ENCODE results near the gene TBC1D20. TPM values are rescaled to one million over a fixed set of nuclear protein-coding genes. Genes with fewer than 3 reads are reported as not detected.
"Not testable (repeated sequence)": the region's sequence is repeated elsewhere in the genome, so short reads cannot be mapped to it uniquely, and the experiment has no call there.

TBC1D20 gene
- total RNA-seq, 1 experiment from 2014 or later: 21.6 TPM

DNA sequence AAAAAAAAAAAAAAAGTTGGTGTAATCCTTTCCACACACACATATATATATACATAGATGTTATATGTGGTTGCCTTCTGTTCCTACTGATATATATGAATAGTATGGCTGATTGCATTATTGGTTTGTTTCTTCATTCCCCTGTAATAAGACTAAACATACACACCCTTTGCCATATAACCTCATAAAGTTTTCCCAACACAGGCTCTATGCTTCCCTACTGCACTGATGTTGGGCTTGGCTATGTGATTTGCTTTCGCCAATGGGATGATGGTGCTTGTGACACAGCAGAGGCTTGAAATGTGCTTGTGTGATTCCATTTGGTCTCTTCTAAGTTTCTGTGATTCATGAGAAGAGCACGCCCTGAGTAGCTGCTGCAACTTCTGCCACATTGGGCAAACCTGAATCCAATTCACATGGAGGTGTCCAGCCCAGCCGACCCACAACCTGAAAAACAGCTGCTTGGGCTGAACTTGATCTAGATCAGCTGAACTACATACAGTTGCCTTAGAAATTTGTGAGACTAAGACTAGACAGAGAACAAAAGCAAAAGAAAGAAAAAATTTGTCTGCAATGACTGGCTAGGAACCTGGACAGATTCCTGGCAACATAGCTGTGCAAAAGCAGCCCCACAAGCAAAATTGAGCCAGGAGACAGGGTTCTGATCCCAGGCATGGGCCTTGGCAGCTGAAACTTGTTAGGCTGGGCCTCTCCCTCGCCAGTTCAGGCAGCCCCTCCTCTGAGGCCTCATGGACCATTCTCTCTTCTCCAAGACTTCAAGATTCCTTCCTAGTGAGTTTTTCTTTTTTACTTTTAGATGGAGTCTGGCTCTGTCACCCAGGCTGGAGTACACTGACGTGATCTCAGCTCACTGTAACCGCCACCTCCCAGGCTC is 13.4 kb upstream of the TBC1D20 start:
- no peak for DNase-seq (ENCODE audit: low spot score)

DNA sequence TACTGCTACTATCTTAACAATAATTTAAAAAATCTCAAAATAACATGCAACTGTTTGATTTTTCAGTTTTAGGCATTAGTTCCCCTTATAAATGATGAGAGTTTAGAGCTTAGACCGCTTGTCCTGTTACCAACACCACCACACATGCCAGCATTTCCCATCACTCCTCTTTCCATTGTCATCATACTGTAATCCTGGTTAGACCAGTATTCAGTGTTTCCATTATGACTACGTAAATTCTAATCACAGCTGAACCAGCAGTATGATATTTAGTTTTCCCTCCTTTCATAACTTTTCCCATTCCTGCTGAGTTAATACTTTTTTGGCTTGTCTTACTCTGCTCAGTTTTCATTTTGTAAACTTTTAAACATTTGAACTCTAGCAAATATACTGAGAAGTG is 12.2 kb upstream of the TBC1D20 start:
- no peak for DNase-seq (ENCODE audit: low spot score)

DNA sequence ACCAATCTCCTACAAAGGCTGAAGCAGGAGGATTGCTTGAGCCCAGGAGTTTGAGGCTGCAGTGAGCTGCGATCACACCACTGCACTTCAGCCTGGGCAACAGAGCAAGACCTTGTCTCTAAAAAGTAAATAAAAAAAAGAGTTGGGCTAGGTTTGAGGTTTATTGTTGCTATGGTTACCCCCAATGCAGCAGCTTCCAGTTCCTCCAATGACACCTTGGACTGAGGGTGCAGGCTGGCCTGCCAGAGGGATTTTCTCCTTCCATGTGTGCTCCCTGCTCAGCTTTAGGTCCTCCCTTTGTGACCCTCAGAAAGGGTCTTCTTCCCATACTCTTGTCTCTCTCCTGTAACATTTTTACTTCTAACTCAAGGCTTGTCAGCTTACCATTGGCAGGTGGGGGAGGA is 10.6 kb upstream of the TBC1D20 start:
- no peak for DNase-seq (ENCODE audit: low spot score)

DNA sequence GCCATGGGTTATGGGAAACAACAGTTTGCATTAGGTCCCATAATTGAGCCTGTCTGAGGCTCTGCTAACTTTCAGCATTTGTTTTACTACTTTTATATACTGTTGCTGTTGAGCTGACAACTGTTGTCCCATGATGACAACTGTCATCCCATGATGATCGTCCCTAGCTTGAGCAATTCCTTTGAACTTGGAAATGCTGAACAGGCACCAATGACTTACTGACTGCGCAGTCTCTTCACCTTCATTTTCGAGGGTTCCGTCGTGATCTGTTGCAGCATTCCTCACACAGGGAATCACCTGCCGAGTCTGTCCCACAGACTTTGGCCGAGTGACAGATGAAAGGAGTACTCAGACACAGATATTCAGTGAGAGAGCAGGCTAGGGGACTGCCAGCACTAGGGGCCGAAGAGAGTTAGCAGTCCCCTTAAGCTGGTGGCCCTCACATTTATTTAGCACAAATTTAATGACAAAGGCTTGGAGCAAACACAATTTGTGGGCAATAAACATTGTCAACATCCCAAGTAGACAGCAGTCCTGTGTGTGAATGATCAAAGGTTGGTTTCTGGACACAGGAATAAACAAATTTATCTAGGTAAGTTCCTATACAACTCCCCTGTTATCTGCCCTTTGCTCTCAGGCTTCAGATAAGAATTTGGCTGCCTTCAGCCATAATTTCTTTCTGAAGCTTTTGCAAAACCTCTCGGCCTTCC is 10.0 kb upstream of the TBC1D20 start:
- no peak for DNase-seq (ENCODE audit: low spot score)

DNA sequence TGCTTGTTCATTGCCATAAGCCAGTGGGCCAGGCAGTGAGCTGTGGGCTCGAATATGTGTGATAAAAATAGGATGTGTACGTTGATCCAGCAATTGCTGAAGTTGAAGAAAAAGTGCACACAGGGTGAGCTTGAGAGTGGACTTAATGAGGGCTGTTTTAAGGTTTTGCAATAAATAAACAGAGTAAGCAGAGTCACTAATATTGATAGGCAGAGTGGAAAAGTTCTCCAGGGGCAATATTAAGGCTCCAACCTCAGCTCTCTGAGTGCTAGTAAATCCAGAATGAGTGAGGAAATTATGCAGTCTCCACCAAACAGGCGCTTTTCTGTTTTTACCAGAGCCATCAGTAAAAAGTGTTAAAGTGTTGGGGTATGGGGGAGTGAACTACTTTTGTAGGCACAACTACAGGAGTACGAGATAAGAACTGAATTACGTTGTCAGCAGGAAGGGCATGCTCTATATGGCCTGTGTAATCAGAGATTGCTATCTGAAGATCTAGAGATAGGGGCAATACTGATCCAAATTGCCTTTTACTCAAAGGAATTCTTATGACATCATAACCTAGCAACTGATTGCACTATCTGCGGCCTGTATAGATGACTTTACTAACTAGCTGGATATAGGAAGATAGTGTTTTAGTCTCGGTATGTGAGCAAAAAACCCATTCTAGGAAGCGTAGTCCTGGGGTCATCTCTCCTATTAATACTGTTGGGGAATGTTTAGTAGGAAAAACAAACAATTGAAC is 7.6 kb upstream of the TBC1D20 start:
- no peak for DNase-seq (ENCODE audit: low spot score)

DNA sequence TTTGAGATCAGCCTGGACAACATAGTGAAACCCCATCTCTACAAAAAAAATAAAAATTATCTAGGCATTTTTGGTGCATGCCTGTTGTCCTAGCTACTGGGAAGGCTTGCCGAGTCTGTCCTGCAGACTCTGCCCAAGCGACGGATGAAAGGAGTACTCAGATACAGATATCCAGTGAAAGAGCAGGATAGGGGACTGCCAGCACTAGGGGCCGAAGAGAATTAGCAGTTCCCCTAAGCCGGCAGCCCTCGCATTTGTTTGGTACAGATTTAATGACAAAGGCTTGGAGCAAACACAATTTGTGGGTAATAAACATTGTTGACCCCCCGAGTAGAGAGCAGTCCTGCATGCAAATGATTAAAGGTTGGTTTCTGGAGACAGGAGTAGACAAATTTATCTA is 5.4 kb upstream of the TBC1D20 start:
- DNase-seq (ENCODE audit: low spot score): no peak

DNA sequence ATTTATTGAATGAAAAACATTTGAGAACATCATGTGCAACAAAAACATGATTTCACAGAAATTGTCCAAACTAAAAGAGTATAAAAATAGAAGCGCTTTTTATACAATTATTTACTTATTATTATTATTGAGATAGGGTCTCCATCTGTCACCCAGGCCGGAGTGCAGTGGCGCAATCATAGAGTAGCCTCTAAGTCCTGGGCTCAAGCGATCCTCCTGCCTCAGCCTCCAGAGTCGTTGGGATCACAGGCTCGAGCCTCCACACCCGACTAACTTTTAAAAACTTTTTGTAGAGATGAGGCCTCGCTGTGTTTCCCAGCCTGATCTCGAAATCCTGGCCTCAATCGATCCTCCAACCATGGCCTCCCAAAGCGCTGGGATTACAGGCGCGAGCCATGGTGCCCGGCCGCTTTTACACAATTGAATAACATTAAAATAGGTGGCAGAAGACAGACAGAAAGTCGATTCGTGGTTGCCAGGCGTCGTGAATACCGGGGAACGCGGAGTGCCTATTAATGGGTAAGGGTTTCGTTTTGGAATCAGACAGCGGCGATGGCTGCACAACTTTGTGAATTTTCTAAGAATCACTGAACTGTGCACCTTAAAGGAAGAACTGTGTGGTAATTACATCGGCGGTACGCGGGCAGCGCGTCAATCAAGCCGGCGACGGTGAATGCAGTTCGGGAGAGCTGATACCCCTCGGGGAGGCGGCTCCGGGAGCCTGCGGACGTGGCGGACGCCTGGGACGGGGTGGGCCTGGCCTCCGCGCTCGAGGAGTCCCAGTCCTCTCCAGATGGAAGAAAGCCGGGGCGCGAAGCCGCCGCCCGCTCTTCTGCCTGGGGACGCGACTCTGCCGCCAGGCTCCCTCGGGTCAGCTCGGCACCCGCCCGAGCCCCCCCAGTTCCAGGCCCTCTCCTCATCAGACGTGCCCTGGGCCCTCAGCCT is 807 bp downstream of the TBC1D20 start:
- DNase-seq (ENCODE audit: low spot score): no peak

DNA sequence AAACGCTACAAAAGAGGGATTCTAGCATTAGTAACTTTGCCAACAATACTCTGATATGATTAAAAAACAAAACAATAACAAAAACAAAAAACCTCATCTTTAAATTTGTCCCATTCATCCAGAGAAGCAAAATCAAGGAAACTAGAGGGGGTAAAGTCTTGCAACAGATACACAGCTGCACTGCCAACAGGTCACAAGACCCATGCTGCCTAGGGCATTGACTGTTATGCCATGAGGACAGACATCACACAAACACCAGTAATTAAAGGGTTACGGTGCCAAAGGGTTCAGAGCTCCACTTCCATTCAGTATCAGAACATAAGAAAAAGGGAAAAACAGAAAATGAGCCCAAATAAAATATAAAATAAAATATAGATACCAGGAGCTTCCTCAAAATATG is 1.6 kb downstream of the TBC1D20 start:
- no peak for DNase-seq (ENCODE audit: low spot score)

DNA sequence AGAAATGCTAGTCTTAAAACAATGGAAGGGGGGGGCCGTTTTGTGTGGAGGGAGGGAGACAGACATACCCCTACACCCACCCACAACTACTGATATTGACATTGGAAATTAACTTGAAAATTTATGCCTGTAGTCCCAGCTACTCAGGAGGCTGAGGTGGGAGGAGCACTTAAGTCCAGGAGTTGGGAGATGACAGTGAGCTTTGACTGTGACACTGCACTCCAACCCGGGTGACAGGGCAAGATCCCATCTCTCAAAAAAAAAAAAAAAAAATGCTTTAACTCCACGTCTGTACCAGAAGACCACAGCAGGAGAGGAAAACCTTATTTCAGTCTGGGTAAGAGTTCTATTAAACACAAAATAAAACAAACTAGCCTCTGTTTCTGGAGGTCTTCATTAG is 2.2 kb downstream of the TBC1D20 start:
- DNase-seq (ENCODE audit: low spot score): no peak

DNA sequence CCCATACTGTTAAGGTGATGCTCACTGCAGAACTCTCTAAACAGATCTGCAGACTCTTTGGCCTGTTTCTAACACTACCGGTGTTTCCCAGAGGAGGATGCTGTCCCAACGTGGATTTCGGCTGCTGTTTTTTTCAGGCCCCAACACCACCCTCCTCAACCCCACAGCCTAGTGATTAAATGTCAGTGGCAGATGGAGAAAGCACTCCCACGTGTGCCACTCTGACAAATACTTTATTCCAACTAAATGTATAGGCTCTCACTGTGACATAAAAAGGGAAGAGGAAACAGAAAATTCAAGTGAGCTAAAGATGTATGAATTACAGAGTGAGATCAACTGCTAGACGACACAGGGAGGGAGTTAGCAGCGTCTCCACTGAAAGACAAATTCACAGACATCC is 3.6 kb downstream of the TBC1D20 start:
- no peak for DNase-seq (ENCODE audit: low spot score)

DNA sequence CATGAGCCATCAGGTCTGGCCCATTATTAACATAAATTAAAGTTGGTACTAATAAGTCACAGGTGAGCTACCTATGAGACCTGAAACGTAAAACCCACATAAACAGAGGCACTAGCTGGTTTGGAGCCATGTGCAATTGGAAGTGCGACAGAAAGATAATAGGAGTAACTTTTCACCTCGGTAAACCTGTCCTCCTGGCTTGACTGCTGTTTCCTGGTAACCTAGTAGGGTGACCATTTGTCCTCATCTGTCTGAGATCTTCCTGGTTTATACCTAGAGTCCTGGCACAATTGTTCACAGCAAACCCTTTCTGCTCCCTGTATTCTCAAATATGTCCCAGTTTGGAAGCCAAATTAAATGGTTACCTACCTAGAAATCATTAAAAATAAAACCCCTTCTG is 7.4 kb downstream of the TBC1D20 start:
- no peak for DNase-seq (ENCODE audit: low spot score)

DNA sequence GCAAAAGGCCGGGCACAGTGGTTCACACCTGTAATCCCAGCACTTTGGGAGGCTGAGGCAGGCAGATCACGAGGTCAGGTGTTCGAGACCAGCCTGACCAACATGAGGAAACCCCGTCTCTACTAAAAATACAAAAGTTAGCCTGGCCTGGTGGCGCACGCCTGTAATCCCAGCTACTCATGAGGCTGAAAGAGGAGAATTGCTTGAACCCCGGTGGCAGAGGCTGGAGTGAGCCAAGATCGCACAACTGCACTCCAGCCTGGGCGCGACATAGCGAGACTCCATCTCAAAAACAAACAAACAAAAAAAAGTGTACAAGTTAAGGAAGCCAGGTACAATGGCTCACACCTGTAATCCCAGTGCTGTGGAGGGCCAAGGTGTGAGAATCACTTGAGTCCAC is 10.3 kb downstream of the TBC1D20 start:
- not testable (repeated sequence) for DNase-seq (ENCODE audit: low spot score)

DNA sequence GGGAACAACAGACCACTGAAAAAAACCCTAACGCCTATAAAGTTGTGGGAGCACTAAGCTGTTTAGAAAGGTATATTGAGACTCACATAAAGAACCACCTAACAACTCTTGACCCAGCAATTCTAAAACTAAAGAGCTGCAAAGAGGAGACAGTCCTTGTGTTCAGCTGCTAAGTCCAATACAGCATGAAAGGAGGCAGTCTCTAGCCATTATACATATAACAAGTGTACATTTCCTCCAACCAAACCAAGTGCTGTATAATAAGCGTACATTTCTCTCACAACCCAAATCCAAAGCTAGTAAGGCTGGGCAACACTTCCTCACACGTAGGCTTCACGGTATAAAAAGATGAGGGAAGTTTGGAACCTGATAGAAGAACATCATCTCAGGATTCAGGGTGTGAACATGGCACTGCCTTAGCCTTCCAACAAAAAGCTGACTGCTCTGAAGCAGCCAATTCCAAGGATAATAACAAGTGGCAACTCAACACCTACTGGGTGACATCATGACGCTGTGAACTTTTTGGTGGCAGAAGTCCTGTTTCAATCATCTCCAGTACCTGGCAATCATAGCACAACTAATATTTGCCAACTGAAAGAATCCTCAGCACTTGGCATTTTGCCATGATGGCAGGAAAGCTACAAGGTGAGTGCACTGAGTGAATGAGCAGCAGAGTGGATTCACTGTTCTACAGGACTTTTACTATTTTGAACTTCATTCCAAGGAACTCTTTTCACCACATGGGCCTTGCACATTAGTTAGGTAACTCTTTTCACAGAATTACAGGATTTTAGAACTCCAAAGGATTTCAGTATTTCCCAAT is 16.6 kb downstream of the TBC1D20 start:
- no peak for DNase-seq (ENCODE audit: low spot score)

DNA sequence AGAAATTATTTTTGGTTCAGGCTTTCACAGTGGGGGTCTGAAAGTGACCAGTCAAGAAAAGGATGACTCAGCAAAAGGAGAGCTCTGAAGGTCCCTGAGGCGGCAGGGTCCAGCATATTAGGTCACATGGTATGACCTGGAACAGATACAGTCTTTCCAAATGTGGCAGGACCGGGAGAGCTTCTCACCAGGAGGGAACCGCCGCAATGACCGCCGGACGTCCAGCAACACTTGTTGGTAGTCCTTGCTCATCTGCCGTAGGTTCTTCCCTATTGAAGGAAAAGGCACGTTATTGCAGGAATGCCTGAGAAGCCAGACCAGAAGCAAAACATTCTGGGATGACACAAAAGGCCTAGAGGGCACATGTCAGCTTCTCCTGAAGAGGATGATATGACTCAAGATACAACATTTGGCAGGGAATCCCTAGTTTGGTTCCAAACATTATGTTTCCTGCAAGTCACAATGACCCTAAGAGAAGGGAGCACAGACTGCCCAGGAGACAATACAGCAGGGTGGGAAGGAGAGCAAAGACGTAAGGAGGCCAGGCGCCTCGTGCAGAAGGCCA is 17.4 kb downstream of the TBC1D20 start:
- DNase-seq (ENCODE audit: low spot score): no peak

DNA sequence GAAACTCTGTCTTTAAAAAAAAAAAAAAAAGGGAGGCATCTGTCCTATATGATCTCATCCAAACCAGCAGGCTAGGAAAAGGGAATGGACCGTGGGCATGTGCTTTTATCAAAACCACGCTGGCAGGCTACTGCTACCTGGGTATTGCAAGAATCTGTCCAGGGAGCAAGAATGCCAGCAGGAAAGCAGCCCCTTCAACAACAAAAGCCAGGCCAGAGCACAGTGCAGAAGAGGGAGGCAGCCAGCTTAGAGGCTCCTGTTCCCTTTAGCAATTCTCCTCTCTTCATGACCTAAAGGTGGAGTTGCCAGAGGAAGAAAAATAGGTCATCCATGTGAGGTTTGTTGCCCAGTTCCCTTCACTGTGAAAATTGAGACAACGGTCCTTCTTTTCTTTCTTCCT is 18.2 kb downstream of the TBC1D20 start:
- no peak for DNase-seq (ENCODE audit: low spot score)

DNA sequence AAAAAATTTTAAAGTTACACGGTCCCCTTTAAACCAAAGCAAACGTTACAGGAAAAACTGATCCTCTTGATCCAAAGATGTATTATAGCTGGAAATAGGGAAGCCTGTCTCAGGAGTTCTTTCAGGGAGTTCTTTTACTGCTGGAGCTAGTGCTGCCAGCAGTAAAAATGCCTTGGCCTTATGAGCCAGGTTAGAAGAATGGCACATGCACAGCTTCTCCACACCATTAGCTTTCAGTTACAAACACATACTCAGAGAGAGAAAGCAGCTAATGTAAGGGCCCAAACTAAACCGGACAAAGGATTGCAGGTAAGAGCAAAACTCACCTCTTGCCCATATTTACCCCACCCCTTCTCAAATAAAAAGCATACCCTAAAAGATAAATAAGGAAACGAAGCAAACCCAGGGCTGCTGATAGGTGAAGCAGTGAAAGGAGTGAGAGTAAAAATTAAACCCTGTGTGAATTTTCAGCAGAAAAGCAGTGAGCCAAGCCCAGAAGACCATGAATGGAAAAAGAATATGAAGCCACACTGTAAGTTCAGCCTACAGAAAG is 19.0 kb downstream of the TBC1D20 start:
- no peak for DNase-seq (ENCODE audit: low spot score)

DNA sequence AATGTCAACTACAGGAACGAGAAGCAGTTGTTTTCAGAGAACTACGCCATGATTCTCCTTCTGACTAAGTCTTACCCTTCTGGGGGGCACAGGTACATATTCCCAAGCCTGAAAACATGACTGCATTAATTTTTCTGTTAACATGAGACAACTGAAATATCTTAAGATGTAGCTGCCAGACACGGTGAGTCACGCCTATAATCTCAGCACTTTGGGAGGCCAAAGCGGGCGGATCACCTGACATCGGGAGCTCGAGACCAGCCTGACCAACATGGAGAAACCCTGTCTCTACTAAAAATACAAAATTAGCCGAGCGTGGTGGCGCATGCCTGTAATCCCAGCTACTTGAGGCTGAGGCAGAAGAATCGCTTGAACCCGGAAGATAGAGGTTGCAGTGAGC is 21.7 kb downstream of the TBC1D20 start:
- DNase-seq (ENCODE audit: low spot score): no peak

DNA sequence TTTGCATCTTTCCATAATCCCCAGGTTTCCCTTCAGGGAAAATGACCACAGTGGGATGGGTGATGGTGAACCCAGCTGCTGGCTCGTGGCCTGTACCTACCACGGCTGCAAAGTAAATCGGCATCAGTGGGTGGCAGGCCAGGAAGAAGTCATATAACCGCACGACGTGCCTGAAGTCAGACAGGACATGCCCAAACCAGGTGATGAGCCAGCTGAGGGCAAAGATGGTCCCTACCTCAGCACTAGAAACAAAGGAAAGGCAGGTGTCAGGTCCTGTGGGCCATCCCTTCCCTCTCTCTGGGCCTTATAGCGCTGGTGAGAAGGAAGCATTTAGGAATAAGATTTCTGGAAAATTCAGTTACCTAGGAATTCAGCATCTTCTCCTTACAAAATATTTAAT is 22.2 kb downstream of the TBC1D20 start:
- no peak for DNase-seq (ENCODE audit: low spot score)

DNA sequence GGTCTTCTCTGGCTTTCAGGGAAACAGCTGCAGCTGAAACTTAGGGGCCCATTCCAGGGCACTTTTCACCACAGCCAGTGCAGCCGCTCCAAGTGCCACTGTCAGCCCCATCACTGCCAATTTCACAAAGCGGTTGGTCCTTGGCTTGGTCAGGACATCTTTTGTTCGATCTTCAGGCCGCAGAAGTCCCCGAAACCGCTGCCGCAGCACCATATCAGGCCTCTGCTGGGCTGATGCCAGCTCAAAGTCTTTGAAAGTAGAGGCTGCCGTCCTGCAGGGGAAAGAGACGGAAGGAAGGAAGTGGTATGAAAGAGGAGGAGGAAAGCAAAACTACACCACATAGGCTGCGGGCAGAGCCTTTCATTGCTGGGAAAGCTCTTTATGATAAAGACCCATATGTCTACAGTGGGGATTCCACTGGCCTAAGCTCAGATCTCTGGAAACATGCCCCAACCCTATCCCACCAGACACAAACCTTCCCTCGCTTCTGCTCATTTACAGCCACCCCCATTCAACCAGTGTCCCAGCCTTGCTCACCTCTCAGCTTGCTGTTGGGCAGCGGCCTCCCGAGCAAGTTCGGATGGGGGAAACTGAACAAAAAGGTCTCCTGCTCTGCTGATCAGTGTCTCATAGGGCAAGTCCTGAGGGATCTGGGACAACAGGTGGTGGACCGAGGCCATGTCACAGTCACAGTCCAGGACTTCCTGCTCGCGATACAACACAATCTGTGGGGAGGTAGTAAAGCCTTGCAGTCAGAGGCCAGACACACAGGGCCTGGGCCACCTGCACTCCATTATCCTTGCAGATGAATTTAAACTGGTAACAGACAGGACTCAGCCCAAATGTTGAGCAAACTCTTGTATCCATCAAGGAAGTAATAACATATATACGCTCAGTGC is 23.5 kb downstream of the TBC1D20 start:
- DNase-seq (ENCODE audit: low spot score): no peak
